ENCODE measurements around the gene VAV3.

- TF ChIP-seq THRA (IDR thresholded peaks at IDR 0.05) (no peak), CTCF (IDR thresholded peaks at IDR 0.05 in 2 of 3, conservative IDR thresholded peaks at IDR 0.05 in 1 of 3; ENCODE audit: insufficient read depth in 2 of 3, low read depth in 1 of 3, low read length in 3 of 3) (no peak), SP2 (IDR thresholded peaks at IDR 0.05; ENCODE audit: extremely low read depth, low read depth, low read length, poor library complexity, severe bottlenecking) (no peak), HCFC1 (IDR thresholded peaks at IDR 0.05; ENCODE audit: low read depth, low read length) (no peak), ZNF274 (IDR thresholded peaks at IDR 0.05; ENCODE audit: borderline replicate concordance, low read depth, low read length) (no peak), ZNF133 (CRISPR knock-in tag; IDR thresholded peaks at IDR 0.05) (no peak), SIRT6 (IDR thresholded peaks at IDR 0.05; ENCODE audit: low read depth, low read length) (no peak), CBX3 (IDR thresholded peaks at IDR 0.05; ENCODE audit: borderline replicate concordance in 1 of 2, low read length in 2 of 2) (no peak), STAT6 (CRISPR knock-in tag; IDR thresholded peaks at IDR 0.05) (no peak), ZNF280B (CRISPR knock-in tag; IDR thresholded peaks at IDR 0.05) (no peak), MTA3 (IDR thresholded peaks at IDR 0.05; ENCODE audit: borderline replicate concordance) (no peak)
Observed at GRCh38 chr1:107662971-107663370, 302.0 kb downstream of the VAV3 start.
